Gastroesophageal sphincter (tissue), 4 donors: ENCODE results near the gene DHH. TPM values are rescaled to one million over a fixed set of nuclear protein-coding genes. Genes with fewer than 3 reads are reported as not detected.

Experiments used
- ATAC-seq: fragments of 150-250 bp; one replicate; pipeline ENCODE4 v1.9.1; 2016; ENCODE audit warnings: mild to moderate bottlenecking, moderate library complexity
- H3K27ac ChIP-seq, 4 donors: fragments of 200-600 bp; sonication (generic) in 3 of 4; 1 replicate in 3 of 4; 2 replicates in 1 of 4; pipeline ENCODE4 v1.5.1; 2016 to 2019
- H3K27me3 ChIP-seq: fragments of 200-600 bp; sonication (generic); one replicate; pipeline ENCODE4 v1.5.1; 2019
- H3K36me3 ChIP-seq, 2 donors: fragments of 200-600 bp; sonication (generic); one replicate each; pipeline ENCODE4 v1.5.1; 2019; ENCODE audit warnings: control low read depth in 1 of 2
- H3K4me1 ChIP-seq, 3 donors: fragments of 200-600 bp; sonication (generic); 1 replicate in 2 of 3; 2 replicates in 1 of 3; pipeline ENCODE4 v1.5.1; 2016 to 2019; ENCODE audit warnings: control low read depth in 2 of 3
- H3K4me3 ChIP-seq, 2 donors: fragments of 200-600 bp; sonication (generic); one replicate each; pipeline ENCODE4 v1.5.1; 2019; ENCODE audit warnings: mild to moderate bottlenecking in 1 of 2, moderate library complexity in 1 of 2
- H3K9me3 ChIP-seq, 3 donors: fragments of 200-600 bp; sonication (generic); one replicate each; pipeline ENCODE4 v1.5.1; 2017 to 2019; ENCODE audit warnings: control low read depth in 2 of 3
- EP300 ChIP-seq: sonication (generic); formaldehyde crosslinking; IDR thresholded peaks from one replicate; pipeline ENCODE4 v1.6.1; 2017; ENCODE audit warnings: antibody characterized with exemption, mild to moderate bottlenecking
- POLR2A ChIP-seq, 2 donors: fragments of 450-650 bp; IDR thresholded peaks; one replicate each; pipeline ENCODE4 v1.6.1; 2017; ENCODE audit warnings: antibody characterized with exemption in 2 of 2, mild to moderate bottlenecking in 2 of 2, moderate library complexity in 1 of 2
- POLR2AphosphoS5 ChIP-seq: sonication (generic); formaldehyde crosslinking; IDR thresholded peaks from one replicate; pipeline ENCODE4 v1.6.1; 2017; ENCODE audit warnings: antibody characterized with exemption
- WGBS, 2 donors: methylation state at CpG; one replicate each; pipeline ENCODE4 v1.1.5; 2018; ENCODE audit warnings: low coverage in 1 of 2; 5-methylcytosine and 5-hydroxymethylcytosine counted together
- total RNA-seq, 4 donors: library from RNA; depleted of rRNA; stranded (reverse); fragments of >200 nt; gene quantifications; one replicate each; pipeline ENCODE4 v1.1.0, GENCODE V29; 2016
- TF ChIP-seq, protein P1 (sequence below), 4 experiments: fragments of 200-600 bp in 2 of 4; fragments of 450-650 bp in 2 of 4; sonication (generic) in 1 of 4; IDR thresholded peaks; one replicate each; pipeline ENCODE4 v1.5.1; 2017 to 2019; ENCODE audit warnings: antibody characterized with exemption in 4 of 4, mild to moderate bottlenecking in 2 of 4, moderate library complexity in 2 of 4

Gene DHH
- total RNA-seq, 4 donors from 2014 or later, result 0.54 to 1.2 (median 0.85) TPM

DNA sequence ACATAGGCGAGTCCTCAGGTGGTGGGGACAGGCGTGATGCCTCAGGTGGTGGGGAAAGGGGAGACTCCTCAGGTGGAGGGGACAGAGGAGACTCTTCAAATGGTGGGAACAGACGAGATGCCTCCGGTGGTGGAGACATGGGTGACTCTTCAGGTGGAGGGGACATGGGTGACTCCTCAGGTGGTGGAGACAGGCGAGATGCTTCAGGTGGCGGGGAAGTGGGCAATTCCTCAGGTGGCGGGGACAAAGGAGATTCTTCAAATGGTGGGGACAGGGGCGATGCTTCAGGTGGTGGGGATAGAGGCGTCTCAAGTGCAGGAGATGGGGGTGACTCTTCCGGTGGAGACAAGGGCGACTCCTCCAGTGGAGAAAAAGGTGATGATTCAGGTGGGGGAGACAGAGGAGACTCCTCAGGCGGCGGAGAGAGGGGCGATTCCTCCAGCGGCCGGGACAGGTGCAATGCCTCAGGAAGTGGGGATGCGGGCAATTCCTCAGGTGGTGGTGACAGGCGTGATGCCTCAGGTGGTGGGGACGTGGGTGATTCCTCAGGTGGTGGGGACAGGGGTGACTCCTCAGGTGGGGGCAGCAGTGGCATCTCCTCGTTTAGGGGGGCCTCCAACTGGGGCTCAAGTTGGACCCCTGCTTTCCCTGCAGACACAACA lies 42.7 kb downstream of the DHH start:
- no peak overlapping the region for H3K4me3 ChIP-seq
- no peak for ATAC-seq
- H3K27me3 ChIP-seq, result no peaks in the 10 kb centered on the region
- WGBS, 2 donors, result 76 to 83% methylated on average over 16 to 17 of the region's 20 CpGs
- H3K27ac ChIP-seq, result no peak overlapping the region
- peaks cover 0 to 29% (median 18%) of the 10 kb centered on the region in 3 donors for H3K4me1 ChIP-seq
- H3K36me3 ChIP-seq, result peaks cover 0 to 85% of the 10 kb centered on the region in 2 donors
- TF ChIP-seq EP300 (no peak), POLR2AphosphoS5 (no peak), POLR2A (IDR thresholded peaks at IDR 0.05) (no peak)
- TF ChIP-seq, protein P1, sequence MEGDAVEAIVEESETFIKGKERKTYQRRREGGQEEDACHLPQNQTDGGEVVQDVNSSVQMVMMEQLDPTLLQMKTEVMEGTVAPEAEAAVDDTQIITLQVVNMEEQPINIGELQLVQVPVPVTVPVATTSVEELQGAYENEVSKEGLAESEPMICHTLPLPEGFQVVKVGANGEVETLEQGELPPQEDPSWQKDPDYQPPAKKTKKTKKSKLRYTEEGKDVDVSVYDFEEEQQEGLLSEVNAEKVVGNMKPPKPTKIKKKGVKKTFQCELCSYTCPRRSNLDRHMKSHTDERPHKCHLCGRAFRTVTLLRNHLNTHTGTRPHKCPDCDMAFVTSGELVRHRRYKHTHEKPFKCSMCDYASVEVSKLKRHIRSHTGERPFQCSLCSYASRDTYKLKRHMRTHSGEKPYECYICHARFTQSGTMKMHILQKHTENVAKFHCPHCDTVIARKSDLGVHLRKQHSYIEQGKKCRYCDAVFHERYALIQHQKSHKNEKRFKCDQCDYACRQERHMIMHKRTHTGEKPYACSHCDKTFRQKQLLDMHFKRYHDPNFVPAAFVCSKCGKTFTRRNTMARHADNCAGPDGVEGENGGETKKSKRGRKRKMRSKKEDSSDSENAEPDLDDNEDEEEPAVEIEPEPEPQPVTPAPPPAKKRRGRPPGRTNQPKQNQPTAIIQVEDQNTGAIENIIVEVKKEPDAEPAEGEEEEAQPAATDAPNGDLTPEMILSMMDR (IDR thresholded peaks at IDR 0.05), result no peak
- H3K9me3 ChIP-seq, result no peaks in the 10 kb centered on the region

DNA sequence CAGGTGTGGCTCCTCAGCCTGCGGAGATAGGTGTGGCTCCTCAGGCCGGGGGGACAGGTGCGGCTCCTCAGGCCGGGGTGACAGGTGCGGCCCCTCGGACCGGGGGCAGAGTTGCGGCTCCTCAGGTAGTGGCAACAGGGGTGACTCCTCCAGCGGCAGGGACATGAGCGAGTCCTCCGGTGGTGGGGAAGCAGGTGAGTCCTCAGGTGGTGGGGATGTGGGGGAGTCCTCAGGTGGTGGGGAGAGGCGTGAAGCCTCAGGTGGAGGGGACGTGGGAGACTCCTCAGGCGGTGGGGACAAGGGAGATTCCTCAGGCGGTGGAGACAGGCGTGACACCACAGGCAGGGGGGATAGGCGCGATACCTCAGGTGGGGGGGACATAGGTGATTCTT lies 43.2 kb downstream of the DHH start:
- no peak overlapping the region for H3K27ac ChIP-seq

DNA sequence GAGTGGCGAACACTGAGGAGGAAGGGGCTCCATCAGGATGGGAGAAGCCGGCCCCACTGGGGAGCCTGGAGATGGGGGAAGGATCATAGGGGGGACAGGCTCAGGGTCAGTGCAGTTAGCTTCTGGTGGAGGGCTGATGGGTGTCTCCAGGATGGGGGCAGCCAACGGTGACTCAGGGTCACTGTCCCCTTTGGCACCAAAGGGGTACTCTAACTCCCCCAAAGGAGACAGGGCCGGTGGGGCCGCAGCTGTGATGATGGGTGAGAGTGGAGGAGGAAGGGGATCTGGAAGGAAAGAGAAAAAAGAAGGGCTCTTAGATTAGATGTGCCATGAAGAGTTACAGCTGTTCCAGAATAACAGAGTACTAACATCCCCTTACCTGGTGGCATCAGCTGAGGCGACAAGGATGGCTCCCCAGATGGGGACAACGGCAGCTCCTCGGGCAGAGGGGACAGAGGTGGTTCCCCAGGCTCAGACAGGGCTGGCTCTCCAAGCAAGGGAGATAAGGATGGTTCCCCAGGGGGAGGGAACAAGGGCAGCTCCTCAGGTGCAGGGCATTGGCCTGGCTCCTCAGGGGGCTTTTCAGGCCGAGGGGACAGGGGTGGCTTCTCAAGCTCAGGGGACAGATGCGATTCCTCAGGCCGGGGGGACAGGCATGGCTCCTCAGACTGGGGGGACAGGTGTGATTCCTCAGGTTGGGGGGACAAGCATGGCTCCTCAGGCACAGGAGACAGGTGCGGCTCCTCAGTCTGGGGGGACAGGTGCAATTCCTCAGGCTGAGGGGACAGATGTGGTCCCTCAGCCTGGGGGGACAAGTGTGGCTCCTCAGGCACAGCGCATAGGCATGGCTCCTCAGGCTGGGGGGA lies 43.9 kb downstream of the DHH start:
- Histone ChIP-seq H3K9me3 (no peaks in the 10 kb centered on the region), H3K4me1 (peaks cover 0 to 18% (median 8%) of the 10 kb centered on the region in 3 donors), H3K36me3 (peaks cover 0 to 97% of the 10 kb centered on the region in 2 donors), H3K27me3 (no peaks in the 10 kb centered on the region), H3K4me3 (no peak overlapping the region), H3K27ac (no peak overlapping the region)
- no peak for ATAC-seq
- TF ChIP-seq POLR2A (IDR thresholded peaks at IDR 0.05) (no peak), EP300 (no peak), POLR2AphosphoS5 (no peak)
- TF ChIP-seq, protein P1 (IDR thresholded peaks at IDR 0.05), result no peak
- WGBS, 2 donors, result 74 to 84% methylated on average over 6 to 8 of the region's 13 CpGs

More for the DNA sequence above, 43.2 kb downstream of the DHH start:
- Histone ChIP-seq H3K36me3 (peaks cover 0 to 91% of the 10 kb centered on the region in 2 donors), H3K4me1 (peaks cover 0 to 24% (median 12%) of the 10 kb centered on the region in 3 donors), H3K9me3 (no peaks in the 10 kb centered on the region), H3K4me3 (no peak overlapping the region), H3K27me3 (no peaks in the 10 kb centered on the region)
- no peak for ATAC-seq
- WGBS, 2 donors, result 74 to 80% methylated on average over 1 to 4 of the region's 18 CpGs
- TF ChIP-seq EP300 (no peak), POLR2A (IDR thresholded peaks at IDR 0.05) (no peak), POLR2AphosphoS5 (no peak)
- TF ChIP-seq, protein P1 (IDR thresholded peaks at IDR 0.05), result no peak

- peaks cover 0 to 100% of the 10 kb centered on the region in 2 donors for H3K36me3 ChIP-seq
- ATAC-seq, result no peak
- peaks cover 0 to 7% (median 0%) of the 10 kb centered on the region in 3 donors for H3K4me1 ChIP-seq
These were observed 44.9 kb downstream of the DHH start for GRCh38 chr12:49049566-49050224.

More at GRCh38 chr12:49049566-49050224, 44.9 kb downstream of the DHH start:
- no peak overlapping the region for H3K4me3 ChIP-seq
- no peak for TF ChIP-seq EP300
- TF ChIP-seq, protein P1 (IDR thresholded peaks at IDR 0.05), result no peak
- H3K27me3 ChIP-seq, result no peaks in the 10 kb centered on the region
- H3K27ac ChIP-seq, result no peak overlapping the region
- no peaks in the 10 kb centered on the region for H3K9me3 ChIP-seq
- 66% methylated on average over 10 of the region's 20 CpGs; no CpG with 5 or more reads in 1 of the 2 donors for WGBS, 2 donors
